HL-60/S4 (cell line): ENCODE results near the gene TLX2.
"Not testable (repeated sequence)": the region's sequence is repeated elsewhere in the genome, so short reads cannot be mapped to it uniquely, and the experiment has no call there.

Source experiments
- in situ Hi-C: fragments of 300-500 bp; cut with MboI; formaldehyde crosslinking; loops from 2 replicates; pipeline ENCODE4 v1.14.3; 2022; ENCODE audit warnings: low sequenced_read_pairs

The TLX2 gene

GRCh38 chr2:74514368-74515270, at the start of gene TLX2:
Gene TLX2, plus strand, starts transcription at chr2:74514450. Its CDS starts 357 bp downstream, at chr2:74514807.
- in situ Hi-C loops: no loop called here

- in situ Hi-C loops: not testable (repeated sequence)
Observed at GRCh38 chr2:74470742-74471141, 43.5 kb upstream of the TLX2 start.

GRCh38 chr2:74471332-74472065, 42.8 kb upstream of the TLX2 start:
- in situ Hi-C loops: no loop called here

- in situ Hi-C loops: no loop called here
Observed at GRCh38 chr2:74472086-74472944, 41.9 kb upstream of the TLX2 start, which contains the start of gene MRPL53. Gene MRPL53, minus strand, starts transcription at chr2:74472680. Its CDS starts 20 bp downstream, at chr2:74472660.

GRCh38 chr2:74472945-74473258, 41.3 kb upstream of the TLX2 start:
- in situ Hi-C loops: no loop called here

GRCh38 chr2:74474481-74474880, 39.8 kb upstream of the TLX2 start:
- in situ Hi-C loops: no loop called here

GRCh38 chr2:74474899-74475298, 39.4 kb upstream of the TLX2 start:
- in situ Hi-C loops: no loop called here

- in situ Hi-C loops: loop anchor here (10.0 kb wide), 1 partner anchor 103 kb away; no protein-coding TSS in a partner anchor
Observed at GRCh38 chr2:74481431-74481830, 32.8 kb upstream of the TLX2 start.

GRCh38 chr2:74481961-74482800, 32.1 kb upstream of the TLX2 start:
- in situ Hi-C loops: loop anchor here (10.0 kb wide), 1 partner anchor 103 kb away; no protein-coding TSS in a partner anchor

- in situ Hi-C loops: loop anchor here (10.0 kb wide), 1 partner anchor 102 kb away; no protein-coding TSS in a partner anchor
Observed at GRCh38 chr2:74482801-74483674, 31.2 kb upstream of the TLX2 start, which contains the start of the genes CCDC142 and TTC31. Gene CCDC142, minus strand, starts transcription at chr2:74482998. Its CDS starts 161 bp downstream, at chr2:74482837. Gene TTC31, plus strand, starts transcription at chr2:74483081. Its CDS starts 15 bp downstream, at chr2:74483096.

- in situ Hi-C loops: loop anchor here (10.0 kb wide), 1 partner anchor 101 kb away; no protein-coding TSS in a partner anchor
Observed at GRCh38 chr2:74483675-74484164, 30.5 kb upstream of the TLX2 start.

GRCh38 chr2:74486141-74486540, 28.1 kb upstream of the TLX2 start:
- in situ Hi-C loops: loop anchor here (10.0 kb wide), 1 partner anchor 99 kb away; no protein-coding TSS in a partner anchor

GRCh38 chr2:74488643-74489481, 25.4 kb upstream of the TLX2 start:
- in situ Hi-C loops: loop anchor here (10.0 kb wide), 1 partner anchor 96 kb away; no protein-coding TSS in a partner anchor

GRCh38 chr2:74489906-74490305, 24.3 kb upstream of the TLX2 start:
- in situ Hi-C loops: loop anchor here (10.0 kb wide), 1 partner anchor 95 kb away; no protein-coding TSS in a partner anchor

GRCh38 chr2:74491648-74492544, 22.4 kb upstream of the TLX2 start:
- in situ Hi-C loops: no loop called here

- in situ Hi-C loops: no loop called here
Observed at GRCh38 chr2:74493546-74493945, 20.7 kb upstream of the TLX2 start.
